MCF 10A (cell line): ENCODE data around the gene VCAN. TPM values are rescaled to one million over a fixed set of nuclear protein-coding genes. Genes with fewer than 3 reads are reported as not detected.

Source experiments
- BruUV-seq: library from RNA; stranded (reverse); fragments of 400-500 nt; replicated peaks from 2 replicates; lab custom pipeline; 2021; lab: Mats Ljungman, UMichigan
- CTCF ChIA-PET: fragments of 300-600 bp; sonication (Branson Sonifier 250); formaldehyde crosslinking; extraction: SDS; loops from one replicate; lab custom pipeline; 2021; ENCODE audit warnings: antibody characterized with exemption, inconsistent platforms; lab: Yijun Ruan, JAX
- POLR2A ChIA-PET: fragments of 300-600, 350-650 bp; sonication (Branson Sonifier 250); formaldehyde crosslinking; extraction: SDS; loops from one replicate; lab custom pipeline; 2020; ENCODE audit warnings: antibody characterized with exemption, inconsistent platforms; lab: Yijun Ruan, JAX
- DNase-seq: peaks from one replicate; pipeline ENCODE4 v3.0.0-alpha.2; 2018; ENCODE audit not compliant: unreplicated experiment
- H3K27ac Mint-ChIP-seq: one replicate; pipeline ENCODE4 v1.8.0; 2022; ENCODE audit warnings: mild to moderate bottlenecking, low read depth, mixed read lengths; ENCODE audit not compliant: unreplicated experiment
- H3K27me3 Mint-ChIP-seq: one replicate; pipeline ENCODE4 v1.8.0; 2022; ENCODE audit warnings: mixed read lengths; ENCODE audit not compliant: insufficient read depth, unreplicated experiment
- H3K36me3 Mint-ChIP-seq: one replicate; pipeline ENCODE4 v1.8.0; 2022; ENCODE audit warnings: mild to moderate bottlenecking, moderate library complexity, mixed read lengths; ENCODE audit not compliant: insufficient read depth, unreplicated experiment
- H3K4me1 Mint-ChIP-seq: one replicate; pipeline ENCODE4 v1.8.0; 2022; ENCODE audit warnings: mixed read lengths; ENCODE audit not compliant: insufficient read depth, unreplicated experiment
- H3K4me3 Mint-ChIP-seq: one replicate; pipeline ENCODE4 v1.8.0; 2022; ENCODE audit warnings: mild to moderate bottlenecking, moderate library complexity, mixed read lengths; ENCODE audit not compliant: unreplicated experiment
- H3K9me3 Mint-ChIP-seq: one replicate; pipeline ENCODE4 v1.8.0; 2022; ENCODE audit warnings: mixed read lengths; ENCODE audit not compliant: unreplicated experiment
- CTCF ChIP-seq: fragments of 200-600 bp; IDR thresholded peaks from one replicate; pipeline ENCODE4 v1.8.0; 2022; ENCODE audit warnings: antibody characterized with exemption, mild to moderate bottlenecking; ENCODE audit not compliant: unreplicated experiment
- intact Hi-C: fragments of 100-400 bp; cut with micrococcal nuclease; formaldehyde crosslinking; loops from 2 replicates; pipeline ENCODE4 v1.14.1; 2022
- total RNA-seq: library from RNA; stranded (reverse); gene quantifications from 2 replicates; pipeline ENCODE4 v1.2.3, GENCODE V29; 2022

The VCAN gene
- total RNA-seq, 1 experiment from 2014 or later = 50.6 TPM

GRCh38 chr5:83475391-83475863 lies 3.9 kb downstream of the VCAN start:
- intact Hi-C loops = no loop called here
- Mint-ChIP-seq H3K27me3 (peaks cover 9% of the 10 kb centered on the region), H3K27ac (peak overlapping the region; percentile 32), H3K4me3 (peak overlapping the region; percentile 80), H3K36me3 (no peaks in the 10 kb centered on the region), H3K4me1 (peaks cover 19% of the 10 kb centered on the region), H3K9me3 (no peaks in the 10 kb centered on the region)
- peak; percentile 73 for DNase-seq
- no TSS peak for BruUV-seq
- no peak for TF ChIP-seq CTCF
- ChIA-PET CTCF (interaction anchor here (0.6 to 1.9 kb wide), 8 partner anchors 35 to 834 kb away, joined by 3 to 11 read pairs (median 3); no protein-coding TSS in a partner anchor), POLR2A (interaction anchor here (0.7 to 2.0 kb wide), 8 partner anchors 12 to 1197 kb away, joined by 3 to 6 read pairs (median 4); partner anchors contain the start of genes RPS23, TMEM167A and XRCC4)

GRCh38 chr5:83475935-83476814 lies 4.6 kb downstream of the VCAN start:
- Mint-ChIP-seq H3K27ac (peak overlapping the region; percentile 32), H3K4me1 (peaks cover 19% of the 10 kb centered on the region), H3K27me3 (peaks cover 1% of the 10 kb centered on the region), H3K36me3 (no peaks in the 10 kb centered on the region), H3K9me3 (no peaks in the 10 kb centered on the region), H3K4me3 (peak overlapping the region; percentile 80)
- intact Hi-C loops = no loop called here
- ChIA-PET CTCF (interaction anchor here (0.7 to 1.9 kb wide), 4 partner anchors 34 to 835 kb away, joined by 3 to 11 read pairs (median 4); no protein-coding TSS in a partner anchor), POLR2A (interaction anchor here (1.5 to 2.0 kb wide), 4 partner anchors 11 to 1197 kb away, joined by 4 to 6 read pairs (median 4); partner anchors contain the start of genes RPS23, TMEM167A and XRCC4)
- BruUV-seq = no TSS peak
- TF ChIP-seq CTCF = no peak
- peak; percentile 3 for DNase-seq

- CTCF ChIA-PET = no interaction called here
- Mint-ChIP-seq H3K27me3 (no peaks in the 10 kb centered on the region), H3K36me3 (peaks cover 13% of the 10 kb centered on the region), H3K27ac (no peak overlapping the region), H3K4me3 (no peak overlapping the region), H3K4me1 (peaks cover 5% of the 10 kb centered on the region), H3K9me3 (peaks cover 7% of the 10 kb centered on the region)
- no peak for DNase-seq
- POLR2A ChIA-PET = interaction anchor here (0.6 kb wide), 1 partner anchor 1045 kb away, joined by 4 read pairs; no protein-coding TSS in a partner anchor
- intact Hi-C loops = no loop called here
- BruUV-seq = no TSS peak
- no peak for TF ChIP-seq CTCF
Measured at GRCh38 chr5:83482961-83483360, 11.4 kb downstream of the VCAN start.

- Mint-ChIP-seq H3K27me3 (no peaks in the 10 kb centered on the region), H3K9me3 (peaks cover 7% of the 10 kb centered on the region), H3K4me1 (peaks cover 5% of the 10 kb centered on the region), H3K4me3 (no peak overlapping the region), H3K27ac (no peak overlapping the region), H3K36me3 (peaks cover 13% of the 10 kb centered on the region)
- POLR2A ChIA-PET = no interaction called here
- no peak for TF ChIP-seq CTCF
- no TSS peak for BruUV-seq
- CTCF ChIA-PET = interaction anchor here (1.1 kb wide), 1 partner anchor 33 kb away, joined by 3 read pairs; no protein-coding TSS in a partner anchor
- intact Hi-C loops = no loop called here
- DNase-seq = no peak
Measured at GRCh38 chr5:83484294-83484693, 12.8 kb downstream of the VCAN start.
